22Rv1 (cell line): Measurements from ENCODE around the gene MTMR10.

Experiments used
- H3K27ac ChIP-seq: fragments of 450-650 bp; 2 replicates; pipeline ENCODE4 v1.5.1; 2017
- CTCF ChIP-seq: fragments of 450-650 bp; IDR thresholded peaks from 2 replicates; pipeline ENCODE4 v1.5.1; 2017; ENCODE audit warnings: mild to moderate bottlenecking
- ZFX ChIP-seq: fragments of 450-650 bp; IDR thresholded peaks from 2 replicates; pipeline ENCODE4 v1.6.1; 2017; ENCODE audit warnings: antibody characterized with exemption, borderline replicate concordance

The MTMR10 gene

GRCh38 chr15:30962079-30962478 is 29.3 kb downstream of the MTMR10 start:
- no peak overlapping the region for H3K27ac ChIP-seq
- no peak for TF ChIP-seq CTCF
- TF ChIP-seq ZFX: no peak

GRCh38 chr15:30958219-30958618 is 33.2 kb downstream of the MTMR10 start:
- H3K27ac ChIP-seq: no peak overlapping the region
- no peak for TF ChIP-seq CTCF
- TF ChIP-seq ZFX: no peak

- no peak overlapping the region for H3K27ac ChIP-seq
Observed at GRCh38 chr15:30956216-30957124, 35.0 kb downstream of the MTMR10 start.

GRCh38 chr15:30954674-30955073 is 36.8 kb downstream of the MTMR10 start:
- TF ChIP-seq CTCF (no peak), ZFX (no peak)
- no peak overlapping the region for H3K27ac ChIP-seq

More at GRCh38 chr15:30956216-30957124, 35.0 kb downstream of the MTMR10 start:
- TF ChIP-seq ZFX: no peak
- no peak for TF ChIP-seq CTCF

- TF ChIP-seq ZFX (no peak), CTCF (no peak)
- H3K27ac ChIP-seq: no peak overlapping the region
Observed at GRCh38 chr15:30953731-30954378, 37.6 kb downstream of the MTMR10 start.

GRCh38 chr15:30953183-30953582 is 38.2 kb downstream of the MTMR10 start:
- no peak overlapping the region for H3K27ac ChIP-seq
- TF ChIP-seq CTCF: no peak
- no peak for TF ChIP-seq ZFX
